BE2C (cell line): Measurements from ENCODE around the gene FAM181B.

Source experiments
- DNase-seq: peaks from one replicate; pipeline ENCODE4 v3.0.0-alpha.2; 2020
- H3K27me3 ChIP-seq: fragments of 250-450 bp; sonication (Bioruptor Pico); 2 replicates; pipeline ENCODE4 v1.5.1; 2020; ENCODE audit warnings: mild to moderate bottlenecking
- H3K36me3 ChIP-seq: fragments of 250-450 bp; sonication (Bioruptor Pico); 2 replicates; pipeline ENCODE4 v1.5.1; 2020; ENCODE audit warnings: mild to moderate bottlenecking
- H3K4me1 ChIP-seq: fragments of 250-450 bp; sonication (Bioruptor Pico); 2 replicates; pipeline ENCODE4 v1.5.1; 2020
- H3K4me3 ChIP-seq: 2 replicates; pipeline ENCODE4 v1.5.1; 2011; ENCODE audit warnings: low read depth, low read length
- H3K9me3 ChIP-seq: fragments of 250-450 bp; sonication (Bioruptor Pico); 2 replicates; pipeline ENCODE4 v1.5.1; 2020
- TF ChIP-seq, protein P1 (sequence below): IDR thresholded peaks from 2 replicates; pipeline ENCODE4 v1.5.1; 2012; ENCODE audit warnings: mild to moderate bottlenecking, low read depth, low read length

Gene FAM181B

DNA sequence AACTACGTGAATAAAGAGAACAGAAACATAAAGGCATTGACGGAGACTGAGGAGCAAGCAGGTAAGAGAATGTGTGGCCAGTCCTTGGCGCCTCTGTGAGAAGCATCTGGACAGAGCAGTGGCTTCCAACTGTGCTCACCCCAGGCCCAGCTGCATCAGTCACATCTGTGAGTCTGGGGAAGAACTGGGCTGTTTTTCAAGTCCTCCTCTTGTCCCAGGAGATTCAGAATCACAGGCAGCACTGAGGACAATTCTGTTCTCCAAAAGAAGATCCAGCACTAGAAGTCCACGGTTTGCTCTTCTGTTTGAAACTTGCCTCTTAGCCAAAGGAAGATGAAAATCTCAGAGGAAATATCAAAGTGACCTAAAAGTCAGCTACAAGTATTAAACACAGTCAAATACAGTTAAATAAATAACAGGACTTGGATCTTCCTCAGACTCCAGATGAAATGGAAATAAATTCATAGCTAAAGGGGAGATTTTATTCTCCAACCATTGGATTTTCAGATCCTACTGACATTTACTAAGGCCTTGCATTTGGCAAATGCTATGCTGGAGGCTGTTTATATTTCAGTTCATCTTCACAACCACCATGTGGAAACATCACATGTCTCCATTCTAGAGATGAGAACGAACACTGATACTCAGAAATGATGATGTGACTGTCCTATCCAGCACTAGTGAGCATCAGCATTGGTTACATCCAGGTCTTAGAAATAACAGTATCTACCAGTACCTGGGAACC lies 14.1 kb downstream of the FAM181B start:
- DNase-seq = peak; percentile 38
- no peaks in the 10 kb centered on the region for H3K27me3 ChIP-seq
- no peaks in the 10 kb centered on the region for H3K9me3 ChIP-seq
- TF ChIP-seq, protein P1, sequence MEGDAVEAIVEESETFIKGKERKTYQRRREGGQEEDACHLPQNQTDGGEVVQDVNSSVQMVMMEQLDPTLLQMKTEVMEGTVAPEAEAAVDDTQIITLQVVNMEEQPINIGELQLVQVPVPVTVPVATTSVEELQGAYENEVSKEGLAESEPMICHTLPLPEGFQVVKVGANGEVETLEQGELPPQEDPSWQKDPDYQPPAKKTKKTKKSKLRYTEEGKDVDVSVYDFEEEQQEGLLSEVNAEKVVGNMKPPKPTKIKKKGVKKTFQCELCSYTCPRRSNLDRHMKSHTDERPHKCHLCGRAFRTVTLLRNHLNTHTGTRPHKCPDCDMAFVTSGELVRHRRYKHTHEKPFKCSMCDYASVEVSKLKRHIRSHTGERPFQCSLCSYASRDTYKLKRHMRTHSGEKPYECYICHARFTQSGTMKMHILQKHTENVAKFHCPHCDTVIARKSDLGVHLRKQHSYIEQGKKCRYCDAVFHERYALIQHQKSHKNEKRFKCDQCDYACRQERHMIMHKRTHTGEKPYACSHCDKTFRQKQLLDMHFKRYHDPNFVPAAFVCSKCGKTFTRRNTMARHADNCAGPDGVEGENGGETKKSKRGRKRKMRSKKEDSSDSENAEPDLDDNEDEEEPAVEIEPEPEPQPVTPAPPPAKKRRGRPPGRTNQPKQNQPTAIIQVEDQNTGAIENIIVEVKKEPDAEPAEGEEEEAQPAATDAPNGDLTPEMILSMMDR = no peak
- H3K4me3 ChIP-seq = no peak overlapping the region
- no peaks in the 10 kb centered on the region for H3K36me3 ChIP-seq
- peaks cover 11% of the 10 kb centered on the region; the same call in 1 of the 2 replicates for H3K4me1 ChIP-seq

DNA sequence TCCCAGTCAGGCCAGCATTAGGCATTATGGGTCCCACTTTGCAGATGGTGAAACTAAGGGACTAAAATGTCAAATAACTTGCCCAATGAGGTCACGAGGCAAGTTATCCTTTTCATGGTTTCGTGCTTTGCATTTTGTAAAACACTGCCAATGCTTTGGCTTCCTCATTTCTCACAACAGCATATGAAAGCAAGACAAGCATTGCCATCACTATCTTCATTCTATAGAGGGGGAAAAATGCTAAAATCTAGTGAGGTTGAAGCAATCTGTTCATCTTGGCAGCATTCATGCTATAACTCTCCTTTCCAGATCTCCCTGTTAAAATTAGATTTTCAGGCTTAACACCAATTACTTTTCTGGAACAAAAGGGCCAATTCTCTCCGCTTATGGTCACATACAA lies 14.8 kb downstream of the FAM181B start:
- Histone ChIP-seq H3K9me3 (no peaks in the 10 kb centered on the region), H3K4me3 (no peak overlapping the region), H3K4me1 (peaks cover 9% of the 10 kb centered on the region; the same call in 1 of the 2 replicates), H3K27me3 (no peaks in the 10 kb centered on the region), H3K36me3 (no peaks in the 10 kb centered on the region)
- TF ChIP-seq, protein P1 = no peak
- DNase-seq = no peak

DNA sequence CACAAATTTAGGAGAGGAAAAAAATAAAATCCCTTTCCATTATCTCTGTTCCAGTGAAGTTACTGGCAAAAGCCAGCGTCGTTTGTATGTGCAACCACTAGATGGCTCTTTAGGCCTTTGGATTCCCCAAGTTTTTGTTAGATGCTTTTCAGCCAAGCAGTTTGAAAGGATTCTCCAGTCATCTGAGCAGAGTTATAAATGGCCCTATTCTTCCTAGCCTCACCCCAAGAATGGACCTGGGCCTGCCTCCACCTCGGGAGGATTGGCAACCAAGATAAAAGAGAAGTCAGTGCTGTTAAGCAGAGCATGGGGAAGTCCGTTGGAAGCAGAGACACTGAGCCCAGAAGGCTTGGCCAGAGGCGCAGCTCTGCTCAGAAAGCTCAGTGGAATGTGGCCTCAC lies 15.4 kb downstream of the FAM181B start:
- no peaks in the 10 kb centered on the region for H3K36me3 ChIP-seq
- TF ChIP-seq, protein P1 = peak; percentile 86
- H3K27me3 ChIP-seq = no peaks in the 10 kb centered on the region
- peaks cover 9% of the 10 kb centered on the region; the same call in 1 of the 2 replicates for H3K4me1 ChIP-seq
- H3K9me3 ChIP-seq = no peaks in the 10 kb centered on the region
- no peak overlapping the region for H3K4me3 ChIP-seq
- peak; percentile 45 for DNase-seq

DNA sequence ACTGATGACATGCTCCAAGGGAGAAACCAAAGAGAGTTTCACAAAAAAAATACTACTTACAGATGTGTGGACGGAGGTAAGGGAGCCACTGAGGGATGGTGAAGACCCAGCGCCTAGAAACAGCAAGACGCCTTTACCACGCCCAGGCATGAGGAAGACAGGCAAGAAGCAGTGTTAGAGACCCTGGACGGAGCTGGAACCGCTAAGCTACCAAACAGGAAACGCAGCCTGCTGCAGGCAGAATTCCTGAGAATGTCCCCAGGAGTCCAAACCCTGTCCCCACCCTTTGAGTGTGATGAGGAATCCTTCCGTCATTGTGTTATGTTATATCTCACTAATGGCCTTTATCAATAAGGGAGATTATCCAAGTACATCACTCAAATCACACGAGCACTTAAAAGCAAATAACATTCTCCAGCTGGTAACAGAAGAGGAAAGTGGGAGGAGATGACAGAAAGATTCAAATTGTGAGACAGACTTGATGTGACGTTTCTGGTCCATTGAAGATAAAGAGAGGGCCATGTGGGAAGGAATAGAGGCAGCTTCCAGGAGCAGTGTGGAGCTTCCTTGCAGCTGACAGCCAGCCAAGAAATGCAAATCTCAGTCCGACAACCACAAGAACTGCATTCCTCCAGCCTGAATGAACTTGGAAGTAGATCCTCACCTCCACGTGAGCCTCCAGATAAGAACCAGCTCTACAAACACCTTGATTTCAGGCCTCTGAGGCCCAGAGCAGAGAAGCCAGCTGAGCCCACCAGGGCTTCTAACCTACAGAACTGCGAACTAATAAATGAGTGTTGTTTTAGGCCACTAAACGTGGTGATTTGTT lies 19.1 kb downstream of the FAM181B start:
- no peak for DNase-seq
- peaks cover 9% of the 10 kb centered on the region; the same call in 1 of the 2 replicates for H3K4me1 ChIP-seq

DNA sequence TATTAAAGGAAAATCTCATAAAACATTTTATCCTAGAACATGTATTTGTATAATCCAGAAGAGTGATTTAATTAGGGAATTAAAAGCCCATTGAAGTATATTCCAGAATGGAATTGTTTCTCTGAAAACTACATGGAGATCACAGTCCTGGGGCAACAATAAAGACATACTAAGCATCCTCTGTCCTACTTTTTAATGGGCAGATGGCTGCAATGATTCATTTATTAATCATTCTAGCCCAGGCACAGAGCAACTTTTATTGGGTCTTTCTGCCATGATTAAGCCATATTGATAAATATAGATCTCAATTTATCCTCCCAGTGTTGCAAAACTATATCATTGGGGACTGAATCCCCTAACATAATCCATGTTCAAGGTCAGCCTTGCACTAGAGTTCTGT lies 22.0 kb downstream of the FAM181B start:
- H3K4me3 ChIP-seq = no peak overlapping the region
- DNase-seq = no peak
- no peaks in the 10 kb centered on the region; the same call in 1 of the 2 replicates for H3K4me1 ChIP-seq
- H3K27me3 ChIP-seq = no peaks in the 10 kb centered on the region
- no peaks in the 10 kb centered on the region for H3K9me3 ChIP-seq
- TF ChIP-seq, protein P1 = no peak
- H3K36me3 ChIP-seq = no peaks in the 10 kb centered on the region

More for the DNA sequence above, 19.1 kb downstream of the FAM181B start:
- Histone ChIP-seq H3K4me3 (no peak overlapping the region), H3K9me3 (no peaks in the 10 kb centered on the region), H3K36me3 (no peaks in the 10 kb centered on the region), H3K27me3 (no peaks in the 10 kb centered on the region)
- TF ChIP-seq, protein P1 = no peak

DNA sequence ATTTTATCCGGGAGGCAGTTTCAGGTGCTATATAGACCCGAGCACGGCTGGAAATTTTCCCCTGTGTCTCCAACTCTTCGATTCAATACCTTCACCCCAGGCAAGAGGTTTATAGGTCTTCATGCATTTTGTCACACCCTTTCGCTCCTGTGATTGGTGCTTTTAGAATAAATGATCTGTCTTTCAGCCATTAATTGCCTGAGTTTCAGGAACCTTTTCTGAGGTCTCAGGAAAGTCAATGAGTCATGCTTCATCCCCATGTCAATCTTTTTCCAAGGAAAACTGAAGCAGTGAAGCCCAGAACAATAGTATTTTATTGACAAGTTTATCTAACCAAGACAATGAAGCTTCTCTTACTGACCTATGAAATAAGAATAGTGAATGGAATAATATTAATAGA lies 29.9 kb downstream of the FAM181B start:
- Histone ChIP-seq H3K4me3 (no peak overlapping the region), H3K9me3 (no peaks in the 10 kb centered on the region), H3K36me3 (no peaks in the 10 kb centered on the region), H3K27me3 (no peaks in the 10 kb centered on the region), H3K4me1 (no peaks in the 10 kb centered on the region)
- no peak for DNase-seq
- TF ChIP-seq, protein P1 = no peak
